ENCODE measurements around the gene MDGA2. TPM values are rescaled to one million over a fixed set of nuclear protein-coding genes. Genes with fewer than 3 reads are reported as not detected.
"Not testable (repeated sequence)": the region's sequence is repeated elsewhere in the genome, so short reads cannot be mapped to it uniquely, and the experiment has no call there.

Gene MDGA2
- total RNA-seq, 1 donor from 2014 or later: 0.17 TPM

DNA sequence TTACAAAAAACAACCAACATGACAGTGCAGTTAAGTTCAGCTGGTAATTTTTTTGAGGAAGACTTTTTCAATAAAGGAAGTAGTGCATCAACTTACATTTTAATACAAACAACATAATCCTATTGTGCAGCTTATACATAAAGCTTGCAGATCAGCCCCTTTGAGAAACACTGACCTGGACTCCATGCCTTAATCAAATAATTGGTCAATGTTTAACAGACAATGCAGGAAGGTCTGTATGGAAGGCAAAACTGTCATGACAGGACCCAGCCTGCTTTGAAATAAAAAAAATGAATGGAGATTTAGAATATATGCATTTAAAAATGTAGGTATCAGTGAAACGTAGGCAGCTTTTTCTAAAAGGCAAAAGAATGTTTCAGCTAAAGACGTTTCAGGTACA, 702.1 kb downstream of the MDGA2 start:
- H3K4me3 Mint-ChIP-seq (ENCODE audit: unreplicated experiment): no peak overlapping the region
- H3K9me3 Mint-ChIP-seq (ENCODE audit: low read depth): no peaks in the 10 kb centered on the region
- no peaks in the 10 kb centered on the region for H3K27me3 Mint-ChIP-seq (ENCODE audit: low read depth)
- H3K4me1 Mint-ChIP-seq (ENCODE audit: low read depth): no peaks in the 10 kb centered on the region
- DNase-seq (ENCODE audit: low spot score): no peak
- H3K36me3 Mint-ChIP-seq (ENCODE audit: low read depth): no peaks in the 10 kb centered on the region
- H3K27ac Mint-ChIP-seq (ENCODE audit: unreplicated experiment): no peak overlapping the region
- TF ChIP-seq, protein P1, sequence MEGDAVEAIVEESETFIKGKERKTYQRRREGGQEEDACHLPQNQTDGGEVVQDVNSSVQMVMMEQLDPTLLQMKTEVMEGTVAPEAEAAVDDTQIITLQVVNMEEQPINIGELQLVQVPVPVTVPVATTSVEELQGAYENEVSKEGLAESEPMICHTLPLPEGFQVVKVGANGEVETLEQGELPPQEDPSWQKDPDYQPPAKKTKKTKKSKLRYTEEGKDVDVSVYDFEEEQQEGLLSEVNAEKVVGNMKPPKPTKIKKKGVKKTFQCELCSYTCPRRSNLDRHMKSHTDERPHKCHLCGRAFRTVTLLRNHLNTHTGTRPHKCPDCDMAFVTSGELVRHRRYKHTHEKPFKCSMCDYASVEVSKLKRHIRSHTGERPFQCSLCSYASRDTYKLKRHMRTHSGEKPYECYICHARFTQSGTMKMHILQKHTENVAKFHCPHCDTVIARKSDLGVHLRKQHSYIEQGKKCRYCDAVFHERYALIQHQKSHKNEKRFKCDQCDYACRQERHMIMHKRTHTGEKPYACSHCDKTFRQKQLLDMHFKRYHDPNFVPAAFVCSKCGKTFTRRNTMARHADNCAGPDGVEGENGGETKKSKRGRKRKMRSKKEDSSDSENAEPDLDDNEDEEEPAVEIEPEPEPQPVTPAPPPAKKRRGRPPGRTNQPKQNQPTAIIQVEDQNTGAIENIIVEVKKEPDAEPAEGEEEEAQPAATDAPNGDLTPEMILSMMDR (IDR thresholded peaks at IDR 0.05): no peak

DNA sequence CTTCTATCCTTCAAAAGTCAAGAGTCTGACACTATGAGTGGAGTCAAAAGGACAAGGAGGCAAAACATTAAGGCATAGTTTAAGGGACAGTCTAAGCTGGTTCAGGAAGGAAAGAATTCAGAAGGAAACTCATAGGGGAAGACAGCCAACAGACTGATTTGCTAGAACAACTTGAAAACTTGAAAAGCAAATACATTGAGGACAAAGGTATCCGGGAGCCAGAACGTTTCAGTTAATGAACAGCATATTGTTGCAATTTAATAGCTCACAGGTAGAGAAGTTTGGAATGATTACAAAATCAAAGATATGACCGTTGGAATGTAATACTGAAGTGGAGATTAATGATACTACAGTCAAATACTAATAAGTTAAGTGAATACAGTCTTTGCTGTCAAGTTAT, 711.0 kb downstream of the MDGA2 start:
- H3K4me1 Mint-ChIP-seq (ENCODE audit: low read depth): no peaks in the 10 kb centered on the region
- H3K36me3 Mint-ChIP-seq (ENCODE audit: low read depth): no peaks in the 10 kb centered on the region
- no peak for DNase-seq (ENCODE audit: low spot score)
- H3K27me3 Mint-ChIP-seq (ENCODE audit: low read depth): no peaks in the 10 kb centered on the region
- no peak overlapping the region for H3K27ac Mint-ChIP-seq (ENCODE audit: unreplicated experiment)
- H3K4me3 Mint-ChIP-seq (ENCODE audit: unreplicated experiment): no peak overlapping the region
- no peaks in the 10 kb centered on the region for H3K9me3 Mint-ChIP-seq (ENCODE audit: low read depth)
- TF ChIP-seq, protein P1 (IDR thresholded peaks at IDR 0.05): no peak

DNA sequence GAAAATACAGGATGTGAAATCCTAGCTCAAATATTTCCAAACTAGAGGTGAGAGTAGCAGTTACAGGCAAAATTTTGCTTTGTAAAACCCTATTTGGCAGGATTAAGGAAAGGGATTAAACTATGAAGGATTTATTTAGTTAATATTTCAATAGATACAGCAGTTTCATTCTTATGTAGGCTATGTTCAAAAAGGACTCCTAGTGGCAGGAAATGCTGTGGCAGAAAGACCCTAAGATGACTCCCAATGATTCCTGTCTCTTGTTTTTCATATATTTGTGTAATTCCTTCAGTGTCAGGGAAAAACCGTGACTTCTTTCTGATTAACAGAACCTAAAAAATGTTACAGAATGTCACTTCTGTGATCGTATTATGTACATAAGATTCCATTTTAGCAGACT, 724.3 kb downstream of the MDGA2 start:
- H3K36me3 Mint-ChIP-seq (ENCODE audit: low read depth): no peaks in the 10 kb centered on the region
- H3K27me3 Mint-ChIP-seq (ENCODE audit: low read depth): peaks cover 2% of the 10 kb centered on the region
- TF ChIP-seq, protein P1 (IDR thresholded peaks at IDR 0.05): peak; percentile 15
- H3K4me3 Mint-ChIP-seq (ENCODE audit: unreplicated experiment): no peak overlapping the region
- H3K27ac Mint-ChIP-seq (ENCODE audit: unreplicated experiment): no peak overlapping the region
- H3K9me3 Mint-ChIP-seq (ENCODE audit: low read depth): peaks cover 14% of the 10 kb centered on the region
- DNase-seq (ENCODE audit: low spot score): no peak
- no peaks in the 10 kb centered on the region for H3K4me1 Mint-ChIP-seq (ENCODE audit: low read depth)

DNA sequence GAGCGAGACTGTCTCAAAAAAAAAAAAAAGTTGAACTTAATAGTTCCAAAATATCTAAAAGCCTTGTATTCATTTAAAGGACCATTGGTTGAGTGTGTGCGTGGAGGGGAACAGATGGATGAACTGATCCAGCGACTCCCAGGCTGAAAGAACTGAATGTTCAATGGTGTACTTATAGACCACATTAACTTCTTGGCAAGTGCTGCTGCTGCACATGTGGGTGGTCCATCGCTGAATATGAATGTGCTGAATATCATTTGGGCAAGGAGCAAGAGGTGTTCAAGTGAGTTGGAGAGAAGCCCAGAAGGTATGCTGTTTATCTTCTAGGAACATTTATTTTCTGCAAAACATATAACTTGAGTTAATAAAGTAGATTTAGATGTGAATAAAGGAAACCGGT, 734.8 kb downstream of the MDGA2 start:
- Mint-ChIP-seq H3K36me3 (ENCODE audit: low read depth) (no peaks in the 10 kb centered on the region), H3K27me3 (ENCODE audit: low read depth) (peaks cover 8% of the 10 kb centered on the region), H3K4me1 (ENCODE audit: low read depth) (no peaks in the 10 kb centered on the region), H3K9me3 (ENCODE audit: low read depth) (peaks cover 24% of the 10 kb centered on the region), H3K27ac (ENCODE audit: unreplicated experiment) (no peak overlapping the region), H3K4me3 (ENCODE audit: unreplicated experiment) (no peak overlapping the region)
- TF ChIP-seq, protein P1 (IDR thresholded peaks at IDR 0.05): no peak
- no peak for DNase-seq (ENCODE audit: low spot score)

DNA sequence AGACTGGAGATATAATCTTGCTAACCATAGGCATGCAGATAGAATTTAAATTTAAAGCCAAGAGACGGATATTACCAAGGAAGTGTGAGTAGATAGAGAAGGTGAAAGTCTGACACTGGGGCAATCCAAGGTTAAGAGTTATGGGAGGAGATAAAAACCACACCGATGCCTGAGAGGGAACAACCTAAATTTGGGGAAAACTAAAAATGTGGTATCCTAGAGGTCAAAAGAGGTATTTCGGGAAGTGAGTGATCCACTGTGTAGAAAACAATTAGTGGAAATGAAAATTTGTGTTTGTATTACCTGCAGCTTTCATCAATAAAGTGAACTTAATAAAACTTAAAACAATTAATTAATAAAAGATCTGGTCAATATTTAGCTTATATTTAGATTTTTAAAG, 754.9 kb downstream of the MDGA2 start:
- no peaks in the 10 kb centered on the region for H3K36me3 Mint-ChIP-seq (ENCODE audit: low read depth)
- no peak overlapping the region for H3K27ac Mint-ChIP-seq (ENCODE audit: unreplicated experiment)
- peaks cover 3% of the 10 kb centered on the region for H3K4me1 Mint-ChIP-seq (ENCODE audit: low read depth)
- H3K9me3 Mint-ChIP-seq (ENCODE audit: low read depth): no peaks in the 10 kb centered on the region
- no peak overlapping the region for H3K4me3 Mint-ChIP-seq (ENCODE audit: unreplicated experiment)
- peaks cover under 1% of the 10 kb centered on the region for H3K27me3 Mint-ChIP-seq (ENCODE audit: low read depth)
- TF ChIP-seq, protein P1 (IDR thresholded peaks at IDR 0.05): peak; percentile 20
- DNase-seq (ENCODE audit: low spot score): no peak

DNA sequence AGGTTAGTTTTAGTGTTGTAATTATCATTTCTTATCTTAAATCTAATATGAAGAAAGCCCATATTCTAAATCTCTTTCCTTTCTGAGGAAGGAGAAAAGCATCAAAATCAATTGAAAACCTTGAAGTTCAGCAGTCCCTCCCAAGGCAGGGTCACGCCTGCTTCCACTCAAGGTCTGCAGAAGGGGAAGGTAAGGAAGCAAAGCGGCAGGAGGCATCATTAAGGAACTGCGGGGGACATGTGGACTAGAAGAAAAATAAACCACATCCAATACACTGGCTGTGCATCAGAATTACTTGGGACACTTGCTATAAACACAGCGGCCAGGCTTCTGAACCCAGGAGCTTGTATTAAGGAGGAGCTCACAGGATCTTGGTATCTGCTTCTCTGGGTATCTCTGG, 759.9 kb downstream of the MDGA2 start:
- H3K36me3 Mint-ChIP-seq (ENCODE audit: low read depth); H3K9me3 Mint-ChIP-seq (ENCODE audit: low read depth); DNase-seq (ENCODE audit: low spot score); H3K4me3 Mint-ChIP-seq (ENCODE audit: unreplicated experiment); H3K4me1 Mint-ChIP-seq (ENCODE audit: low read depth); H3K27me3 Mint-ChIP-seq (ENCODE audit: low read depth): not testable (repeated sequence)
- peak overlapping the region; percentile 69 for H3K27ac Mint-ChIP-seq (ENCODE audit: unreplicated experiment)

Measured in chondrocyte (in vitro differentiated cells).